ENCODE results near the gene TCERG1L.

- TF ChIP-seq CTCF (IDR thresholded peaks at IDR 0.05) (no peak), POLR2A (IDR thresholded peaks at IDR 0.05) (no peak)
Measured at GRCh38 chr10:131280101-131280500, 31.4 kb downstream of the TCERG1L start.

Measured in body of pancreas (tissue), 4 donors.